Progenitor cell of endocrine pancreas (in vitro differentiated cells): ENCODE measurements around the gene NEK11. TPM values are rescaled to one million over a fixed set of nuclear protein-coding genes. Genes with fewer than 3 reads are reported as not detected.

ENCODE experiments used
- DNase-seq: peaks from one replicate; pipeline ENCODE4 v3.0.0; 2021; ENCODE audit warnings: low spot score; ENCODE audit not compliant: unreplicated experiment
- H3K27ac Mint-ChIP-seq: 2 replicates; pipeline ENCODE4 v1.8.0; 2021; ENCODE audit warnings: mild to moderate bottlenecking, moderate library complexity, mixed read lengths
- H3K27me3 Mint-ChIP-seq: 2 replicates; pipeline ENCODE4 v1.8.0; 2021; ENCODE audit warnings: mixed read lengths
- H3K36me3 Mint-ChIP-seq: 2 replicates; pipeline ENCODE4 v1.8.0; 2022; ENCODE audit warnings: mixed read lengths; ENCODE audit not compliant: insufficient read depth
- H3K4me1 Mint-ChIP-seq: 2 replicates; pipeline ENCODE4 v1.8.0; 2021; ENCODE audit warnings: low read depth, mixed read lengths
- H3K4me3 Mint-ChIP-seq: 2 replicates; pipeline ENCODE4 v1.8.0; 2021; ENCODE audit warnings: low read depth, mild to moderate bottlenecking, moderate library complexity, mixed read lengths
- H3K9me3 Mint-ChIP-seq: 2 replicates; pipeline ENCODE4 v1.8.0; 2021; ENCODE audit warnings: low read depth, mixed read lengths
- total RNA-seq: library from RNA; stranded (reverse); gene quantifications from 2 replicates; pipeline ENCODE4 v1.2.1, GENCODE V29; 2021
- TF ChIP-seq, protein P1 (sequence below): fragments of 200-600 bp; sonication (generic); IDR thresholded peaks from one replicate; pipeline ENCODE4 v1.5.0; 2021; ENCODE audit warnings: antibody characterized with exemption, mild to moderate bottlenecking; ENCODE audit not compliant: unreplicated experiment

NEK11 gene
- total RNA-seq, 1 donor from 2014 or later = 18.7 TPM

DNA sequence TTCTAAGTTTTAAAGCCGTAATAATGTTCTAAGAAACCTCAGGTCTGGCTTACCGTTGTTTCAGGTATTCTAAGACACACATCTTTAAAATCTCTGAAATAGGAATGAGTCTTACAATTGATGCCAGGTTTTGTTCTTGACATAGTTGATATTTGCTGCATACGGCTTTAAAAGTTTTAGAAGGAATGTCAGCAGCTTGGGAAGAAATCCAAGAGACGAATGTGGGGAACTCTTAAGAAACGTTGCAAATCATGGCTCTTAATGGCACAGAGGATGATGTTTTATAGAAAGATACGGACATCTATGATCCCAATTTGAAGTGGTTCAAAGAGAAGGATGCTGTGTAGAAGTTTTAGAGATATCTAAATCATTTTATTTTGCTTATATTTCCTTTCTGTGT is 366.4 kb downstream of the NEK11 start:
- no peak for DNase-seq
- H3K27me3 Mint-ChIP-seq = peaks cover 2% of the 10 kb centered on the region
- H3K4me1 Mint-ChIP-seq = peaks cover 3% of the 10 kb centered on the region
- TF ChIP-seq, protein P1, sequence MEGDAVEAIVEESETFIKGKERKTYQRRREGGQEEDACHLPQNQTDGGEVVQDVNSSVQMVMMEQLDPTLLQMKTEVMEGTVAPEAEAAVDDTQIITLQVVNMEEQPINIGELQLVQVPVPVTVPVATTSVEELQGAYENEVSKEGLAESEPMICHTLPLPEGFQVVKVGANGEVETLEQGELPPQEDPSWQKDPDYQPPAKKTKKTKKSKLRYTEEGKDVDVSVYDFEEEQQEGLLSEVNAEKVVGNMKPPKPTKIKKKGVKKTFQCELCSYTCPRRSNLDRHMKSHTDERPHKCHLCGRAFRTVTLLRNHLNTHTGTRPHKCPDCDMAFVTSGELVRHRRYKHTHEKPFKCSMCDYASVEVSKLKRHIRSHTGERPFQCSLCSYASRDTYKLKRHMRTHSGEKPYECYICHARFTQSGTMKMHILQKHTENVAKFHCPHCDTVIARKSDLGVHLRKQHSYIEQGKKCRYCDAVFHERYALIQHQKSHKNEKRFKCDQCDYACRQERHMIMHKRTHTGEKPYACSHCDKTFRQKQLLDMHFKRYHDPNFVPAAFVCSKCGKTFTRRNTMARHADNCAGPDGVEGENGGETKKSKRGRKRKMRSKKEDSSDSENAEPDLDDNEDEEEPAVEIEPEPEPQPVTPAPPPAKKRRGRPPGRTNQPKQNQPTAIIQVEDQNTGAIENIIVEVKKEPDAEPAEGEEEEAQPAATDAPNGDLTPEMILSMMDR = no peak
- no peak overlapping the region for H3K27ac Mint-ChIP-seq
- no peaks in the 10 kb centered on the region for H3K9me3 Mint-ChIP-seq
- no peak overlapping the region for H3K4me3 Mint-ChIP-seq
- no peaks in the 10 kb centered on the region for H3K36me3 Mint-ChIP-seq

DNA sequence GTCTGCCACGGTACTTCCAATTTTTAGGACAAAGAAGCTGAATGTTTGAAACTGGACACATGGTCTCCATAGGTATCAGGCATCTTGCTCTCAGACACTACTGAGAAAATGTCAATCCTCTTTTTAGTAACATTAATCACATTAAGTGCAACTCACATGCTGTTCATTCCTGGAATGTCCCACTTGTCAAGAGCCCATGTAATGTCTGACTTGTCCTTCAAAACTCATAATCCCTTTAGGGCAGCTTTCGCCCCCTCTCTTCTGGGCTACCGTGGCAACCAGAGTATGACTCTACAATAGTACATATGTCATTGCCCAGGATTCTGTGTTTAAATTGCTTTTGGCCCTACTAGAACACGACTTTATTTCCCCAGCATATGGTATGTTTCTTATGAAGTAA is 367.2 kb downstream of the NEK11 start:
- Mint-ChIP-seq H3K27me3 (peaks cover 2% of the 10 kb centered on the region), H3K4me1 (peaks cover 3% of the 10 kb centered on the region), H3K9me3 (no peaks in the 10 kb centered on the region), H3K36me3 (no peaks in the 10 kb centered on the region), H3K27ac (no peak overlapping the region), H3K4me3 (no peak overlapping the region)
- no peak for DNase-seq
- TF ChIP-seq, protein P1 = no peak

DNA sequence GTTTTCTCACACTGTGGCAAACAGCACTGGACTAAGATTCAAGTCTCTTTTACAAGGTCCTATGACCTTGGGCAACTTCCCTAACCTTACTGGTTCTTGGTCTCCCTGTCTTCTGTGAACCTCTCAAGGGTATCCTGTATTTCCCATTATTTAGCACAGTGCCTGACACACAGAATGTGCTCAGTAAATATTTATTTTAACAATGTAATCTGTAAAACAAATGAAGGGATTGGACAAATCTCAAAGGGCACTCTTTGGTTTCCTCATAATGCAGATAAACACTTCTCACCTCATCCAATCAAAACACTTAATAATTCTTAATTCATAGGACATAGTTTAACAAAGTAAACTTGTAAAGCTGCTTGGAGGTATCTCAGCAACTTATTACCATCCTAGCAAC is 367.7 kb downstream of the NEK11 start:
- peaks cover 3% of the 10 kb centered on the region for H3K9me3 Mint-ChIP-seq
- DNase-seq = no peak
- H3K27me3 Mint-ChIP-seq = peaks cover 2% of the 10 kb centered on the region
- no peaks in the 10 kb centered on the region for H3K36me3 Mint-ChIP-seq
- no peak overlapping the region for H3K27ac Mint-ChIP-seq
- peaks cover 3% of the 10 kb centered on the region for H3K4me1 Mint-ChIP-seq
- H3K4me3 Mint-ChIP-seq = no peak overlapping the region
- TF ChIP-seq, protein P1 = no peak

DNA sequence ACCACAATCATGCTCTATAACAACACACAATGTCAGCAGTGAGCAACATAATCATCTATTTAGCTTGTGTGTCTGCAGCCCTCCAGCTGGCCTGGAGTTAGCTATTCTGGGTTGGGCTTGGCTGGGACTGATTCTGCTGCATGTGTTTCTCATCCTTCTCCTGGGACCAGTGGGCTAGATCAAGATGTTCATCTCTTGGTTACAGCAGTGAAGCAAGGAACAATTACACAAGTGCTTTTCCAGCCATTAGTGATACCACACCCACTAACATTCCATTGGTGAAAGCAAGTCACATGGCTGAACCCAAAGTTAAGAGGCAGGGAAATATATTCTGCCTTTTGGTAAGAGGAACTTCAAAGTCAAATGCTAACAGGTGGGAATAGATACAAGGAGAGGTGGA is 369.5 kb downstream of the NEK11 start:
- TF ChIP-seq, protein P1 = no peak
- no peak for DNase-seq
- Mint-ChIP-seq H3K4me3 (no peak overlapping the region), H3K9me3 (peaks cover 3% of the 10 kb centered on the region), H3K36me3 (no peaks in the 10 kb centered on the region), H3K27me3 (peaks cover 2% of the 10 kb centered on the region), H3K27ac (no peak overlapping the region), H3K4me1 (peaks cover 3% of the 10 kb centered on the region)

DNA sequence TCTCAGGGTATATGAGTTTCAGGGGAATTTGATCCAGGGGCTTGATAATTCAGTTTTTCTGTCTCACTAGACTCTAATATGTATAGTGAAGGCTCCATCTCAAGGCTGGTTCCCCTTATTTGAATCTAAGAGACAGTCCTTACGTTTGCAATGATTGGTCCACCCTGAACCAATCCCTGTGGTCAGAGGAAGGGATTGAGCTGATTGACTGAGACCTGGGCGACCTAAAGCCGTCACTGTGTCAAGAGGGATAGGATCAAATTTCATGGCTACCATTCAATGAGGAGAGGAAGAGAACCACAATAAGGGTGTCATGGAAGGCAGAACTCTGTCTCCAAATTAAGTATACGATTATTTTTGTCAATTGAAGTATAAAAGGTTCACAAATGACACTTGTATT is 371.2 kb downstream of the NEK11 start:
- Mint-ChIP-seq H3K27me3 (peaks cover 2% of the 10 kb centered on the region), H3K4me1 (peaks cover 3% of the 10 kb centered on the region), H3K4me3 (no peak overlapping the region), H3K27ac (no peak overlapping the region), H3K9me3 (peaks cover 3% of the 10 kb centered on the region), H3K36me3 (no peaks in the 10 kb centered on the region)
- TF ChIP-seq, protein P1 = no peak
- no peak for DNase-seq

Other genes starting within 250 kb of the NEK11 start
- gene ATP2C1, start 132.8 kb upstream of the NEK11 start, total RNA-seq = 82.7 and 83.5 TPM in 2 replicates
- gene ASTE1, start 52 bp upstream of the NEK11 start, total RNA-seq = 7.7 and 8.6 TPM in 2 replicates